H9 (cell line): ENCODE data around the gene FBXO42. TPM values are rescaled to one million over a fixed set of nuclear protein-coding genes. Genes with fewer than 3 reads are reported as not detected.

Source experiments
- DNase-seq: peaks from one replicate; pipeline ENCODE4 v3.0.0-alpha.2; 2017
- H2AFZ ChIP-seq: one replicate; pipeline ENCODE4 v1.6.1; 2013; ENCODE audit warnings: mild to moderate bottlenecking, low read length, control low read depth, moderate library complexity
- H2AK5ac ChIP-seq: 2 replicates; pipeline ENCODE4 v1.6.1; 2013; ENCODE audit warnings: low read length, control low read depth, mixed read lengths; ENCODE audit not compliant: insufficient read length
- H2BK120ac ChIP-seq: one replicate; pipeline ENCODE4 v1.6.1; 2013; ENCODE audit warnings: low read depth, mild to moderate bottlenecking, low read length, control low read depth, inconsistent platforms; ENCODE audit not compliant: poor library complexity, severe bottlenecking
- H2BK12ac ChIP-seq: 2 replicates; pipeline ENCODE4 v1.6.1; 2013; ENCODE audit warnings: low read length, control low read depth, mixed read lengths, low read depth; ENCODE audit not compliant: insufficient read length
- H2BK15ac ChIP-seq: 2 replicates; pipeline ENCODE4 v1.6.1; 2013; ENCODE audit warnings: low read depth, low read length, control low read depth
- H2BK20ac ChIP-seq: one replicate; pipeline ENCODE4 v1.6.1; 2013; ENCODE audit warnings: low read depth, mild to moderate bottlenecking, low read length, control low read depth, inconsistent platforms; ENCODE audit not compliant: poor library complexity, severe bottlenecking
- H2BK5ac ChIP-seq: 2 replicates; pipeline ENCODE4 v1.6.1; 2013; ENCODE audit warnings: low read length, control low read depth, mixed read lengths; ENCODE audit not compliant: insufficient read length
- H3K14ac ChIP-seq: 2 replicates; pipeline ENCODE4 v1.6.1; 2013; ENCODE audit warnings: low read length, control low read depth; ENCODE audit not compliant: insufficient read depth
- H3K18ac ChIP-seq: 2 replicates; pipeline ENCODE4 v1.6.1; 2013; ENCODE audit warnings: low read depth, mild to moderate bottlenecking, mixed read lengths, low read length, control low read depth; ENCODE audit not compliant: insufficient read length
- H3K23ac ChIP-seq: 2 replicates; pipeline ENCODE4 v1.6.1; 2013; ENCODE audit warnings: low read length, control low read depth, mixed read lengths, low read depth; ENCODE audit not compliant: insufficient read length
- H3K23me2 ChIP-seq: 2 replicates; pipeline ENCODE4 v1.6.1; 2013; ENCODE audit warnings: low read depth, mild to moderate bottlenecking, mixed read lengths, low read length, control low read depth; ENCODE audit not compliant: insufficient read length, poor library complexity, severe bottlenecking
- H3K27ac ChIP-seq: 2 replicates; pipeline ENCODE4 v1.5.1; 2013; ENCODE audit warnings: low read length, control low read depth, mixed read lengths, low read depth; ENCODE audit not compliant: insufficient read length
- H3K27me3 ChIP-seq: 2 replicates; pipeline ENCODE4 v1.6.1; 2013; ENCODE audit warnings: low read length, control low read depth, inconsistent platforms; ENCODE audit not compliant: insufficient read depth
- H3K4ac ChIP-seq: 2 replicates; pipeline ENCODE4 v1.6.1; 2013; ENCODE audit warnings: low read depth, mild to moderate bottlenecking, control low read depth, inconsistent platforms, low read length, moderate library complexity
- H3K4me1 ChIP-seq: 2 replicates; pipeline ENCODE4 v1.6.1; 2013; ENCODE audit warnings: low read length, control low read depth, inconsistent platforms; ENCODE audit not compliant: insufficient read depth
- H3K4me2 ChIP-seq: 2 replicates; pipeline ENCODE4 v1.6.1; 2013; ENCODE audit warnings: low read length, control low read depth, mixed read lengths; ENCODE audit not compliant: insufficient read length, insufficient read depth
- H3K56ac ChIP-seq: 2 replicates; pipeline ENCODE4 v1.6.1; 2013; ENCODE audit warnings: low read depth, mild to moderate bottlenecking, mixed read lengths, low read length, control low read depth; ENCODE audit not compliant: insufficient read length
- H3K79me1 ChIP-seq: 2 replicates; pipeline ENCODE4 v1.6.1; 2013; ENCODE audit warnings: low read depth, mild to moderate bottlenecking, moderate library complexity, low read length, control low read depth, inconsistent platforms; ENCODE audit not compliant: insufficient read depth, poor library complexity, severe bottlenecking
- H3K79me2 ChIP-seq: 2 replicates; pipeline ENCODE4 v1.6.1; 2013; ENCODE audit warnings: low read length, control low read depth, inconsistent platforms; ENCODE audit not compliant: insufficient read depth
- H3K9ac ChIP-seq: 2 replicates; pipeline ENCODE4 v1.6.1; 2013; ENCODE audit warnings: low read length, control low read depth, mixed read lengths; ENCODE audit not compliant: insufficient read length; ENCODE audit errors: extremely low read depth
- H3K9me3 ChIP-seq: one replicate; pipeline ENCODE4 v1.6.1; 2013; ENCODE audit warnings: low read depth, low read length, inconsistent platforms; ENCODE audit not compliant: control insufficient read depth
- H3T11ph ChIP-seq: one replicate; pipeline ENCODE4 v1.6.1; 2013; ENCODE audit warnings: mild to moderate bottlenecking, low read length, control low read depth, inconsistent platforms
- H4K20me1 ChIP-seq: one replicate; pipeline ENCODE4 v1.6.1; 2013; ENCODE audit not compliant: control insufficient read depth, insufficient read length, insufficient read depth
- H4K5ac ChIP-seq: 2 replicates; pipeline ENCODE4 v1.6.1; 2013; ENCODE audit warnings: low read depth, mild to moderate bottlenecking, mixed read lengths, low read length, control low read depth; ENCODE audit not compliant: insufficient read length
- H4K8ac ChIP-seq: replicated peaks from 2 replicates; pipeline ENCODE4 v1.6.1; 2013; ENCODE audit warnings: low read length, control low read depth, mixed read lengths, low read depth; ENCODE audit not compliant: insufficient read length
- H4K91ac ChIP-seq: 2 replicates; pipeline ENCODE4 v1.6.1; 2013; ENCODE audit warnings: low read depth, mild to moderate bottlenecking, moderate library complexity, mixed read lengths, low read length, control low read depth; ENCODE audit not compliant: insufficient read length
- H3K27ac Mint-ChIP-seq, 3 experiments: 2 replicates in 2 of 3; 3 replicates in 1 of 3; pipeline ENCODE4 v1.8.0; 2020 to 2021; ENCODE audit warnings: mixed read lengths in 3 of 3, mild to moderate bottlenecking in 1 of 3, moderate library complexity in 1 of 3
- H3K27me3 Mint-ChIP-seq: 2 replicates; pipeline ENCODE4 v1.8.0; 2021; ENCODE audit warnings: low read depth, mild to moderate bottlenecking, moderate library complexity, mixed read lengths
- H3K36me3 Mint-ChIP-seq, 3 experiments: 2 replicates in 2 of 3; 3 replicates in 1 of 3; pipeline ENCODE4 v1.8.0; 2020 to 2021; ENCODE audit warnings: low read depth in 3 of 3, mixed read lengths in 3 of 3; ENCODE audit not compliant: insufficient read depth in 1 of 3
- H3K4me1 Mint-ChIP-seq, 2 experiments: 2 replicates each; pipeline ENCODE4 v1.8.0; 2020; ENCODE audit warnings: mixed read lengths in 2 of 2
- H3K4me3 Mint-ChIP-seq, 2 experiments: 2 replicates in 1 of 2; 3 replicates in 1 of 2; pipeline ENCODE4 v1.8.0; 2020 to 2021; ENCODE audit warnings: mild to moderate bottlenecking in 2 of 2, mixed read lengths in 2 of 2, moderate library complexity in 1 of 2
- H3K9me3 Mint-ChIP-seq, 2 experiments: 2 replicates in 1 of 2; 3 replicates in 1 of 2; pipeline ENCODE4 v1.8.0; 2020; ENCODE audit warnings: mild to moderate bottlenecking in 2 of 2, mixed read lengths in 2 of 2, moderate library complexity in 1 of 2
- CTCF ChIP-seq: fragments of 200-600 bp; sonication (generic); conservative IDR thresholded peaks from 3 replicates; pipeline ENCODE4 v1.8.0; 2021; ENCODE audit warnings: antibody characterized with exemption, mild to moderate bottlenecking
- WGBS: extraction: QIAGEN DNeasy Blood & Tissue Kit; methylation state at CpG from one replicate; pipeline ENCODE4 v1.1.7; 2013; ENCODE audit warnings: missing lambda C conversion rate, low lambda C conversion rate, mixed read lengths; ENCODE audit not compliant: insufficient read length; ENCODE audit errors: extremely low coverage; 5-methylcytosine and 5-hydroxymethylcytosine counted together
- total RNA-seq: library from RNA; stranded (reverse); gene quantifications from 2 replicates; pipeline ENCODE4 v1.2.1, GENCODE V29; 2021

Gene FBXO42
- total RNA-seq, 1 experiment from 2014 or later, result 17.4 TPM

- Histone ChIP-seq H2BK120ac (no peak overlapping the region), H3K14ac (no peak overlapping the region), H3K79me1 (peaks cover 9% of the 10 kb centered on the region), H3K9me3 (no peaks in the 10 kb centered on the region), H3K56ac (no peak overlapping the region), H3K27me3 (no peaks in the 10 kb centered on the region), H3K4me2 (no peak overlapping the region), H4K5ac (no peak overlapping the region), H4K91ac (no peak overlapping the region), H2AFZ (no peak overlapping the region), H2BK15ac (no peak overlapping the region), H2BK20ac (no peak overlapping the region), H2BK5ac (no peak overlapping the region), H3K23ac (peak overlapping the region; percentile 83), H3K27ac (no peak overlapping the region), H3T11ph (no peak overlapping the region), H3K23me2 (no peaks in the 10 kb centered on the region), H2BK12ac (no peak overlapping the region), H3K4ac (no peak overlapping the region), H4K20me1 (no peaks in the 10 kb centered on the region), H3K79me2 (peaks cover 2% of the 10 kb centered on the region; the same call in 1 of the 2 replicates), H3K4me1 (no peaks in the 10 kb centered on the region), H2AK5ac (no peak overlapping the region), H4K8ac (no peak overlapping the region), H3K18ac (no peak overlapping the region), H3K9ac (no peak overlapping the region)
- Mint-ChIP-seq H3K27ac (peak overlapping the region in 1 of 3 experiments; percentile 4; a peak in 1 of 7 replicates), H3K4me1 (no peaks in the 10 kb centered on the region), H3K4me3 (no peak overlapping the region), H3K9me3 (no peaks in the 10 kb centered on the region), H3K36me3 (peaks cover 1 to 10% (median 9%) of the 10 kb centered on the region in 3 experiments; a peak in 5 of 7 replicates), H3K27me3 (no peaks in the 10 kb centered on the region)
- no CpG with 5 or more reads among the region's 5 CpGs for WGBS
- TF ChIP-seq CTCF, result no peak
- no peak for DNase-seq
Measured at GRCh38 chr1:16326833-16327404, 25.4 kb downstream of the FBXO42 start.
